H1 (cell line): ENCODE measurements around the gene CHODL. TPM values are rescaled to one million over a fixed set of nuclear protein-coding genes. Genes with fewer than 3 reads are reported as not detected.

Source experiments
- BCL11A ChIP-seq, 2 experiments: IDR thresholded peaks; one replicate each; pipeline ENCODE4 v1.6.1; 2011; ENCODE audit warnings: low read depth in 2 of 2, low read length in 2 of 2, mild to moderate bottlenecking in 2 of 2
- CBX8 ChIP-seq: fragments of 300-800, 300-1000 bp; sonication (generic); IDR thresholded peaks from 2 replicates; pipeline ENCODE4 v1.7.1; 2016; ENCODE audit warnings: low read depth, low read length, borderline replicate concordance
- EZH2 ChIP-seq: fragments of 200-600 bp; sonication (generic); IDR thresholded peaks from 2 replicates; pipeline ENCODE4 v1.7.1; 2012; ENCODE audit warnings: low read depth, mild to moderate bottlenecking, moderate library complexity, low read length, inconsistent platforms; ENCODE audit not compliant: severe bottlenecking
- GTF2F1 ChIP-seq: IDR thresholded peaks from 2 replicates; pipeline ENCODE4 v1.6.1; 2012; ENCODE audit warnings: low read depth, low read length, improper control_type of control experiment, borderline replicate concordance
- HDAC6 ChIP-seq: IDR thresholded peaks from one replicate; pipeline ENCODE4 v1.7.1; 2012; ENCODE audit warnings: low read depth, mild to moderate bottlenecking, inconsistent platforms, low read length, moderate library complexity
- KDM1A ChIP-seq: fragments of 200-600, 300-600 bp; sonication (generic); IDR thresholded peaks from 2 replicates; pipeline ENCODE4 v1.7.1; 2016; ENCODE audit warnings: mild to moderate bottlenecking, low read length, borderline replicate concordance
- NANOG ChIP-seq: IDR thresholded peaks from 2 replicates; pipeline ENCODE4 v1.6.1; 2011; ENCODE audit warnings: low read length, low read depth, mild to moderate bottlenecking, inconsistent platforms; ENCODE audit not compliant: insufficient read depth, poor library complexity, severe bottlenecking
- NRF1 ChIP-seq: IDR thresholded peaks from 2 replicates; pipeline ENCODE4 v1.6.1; 2011; ENCODE audit warnings: mild to moderate bottlenecking, low read depth, low read length, improper control_type of control experiment
- POLR2A ChIP-seq, 2 experiments: IDR thresholded peaks; 1 replicate in 1 of 2; 2 replicates in 1 of 2; pipeline ENCODE4 v1.6.1; 2011; ENCODE audit warnings: low read depth in 2 of 2, low read length in 2 of 2, mild to moderate bottlenecking in 2 of 2; ENCODE audit errors: control extremely low read depth in 1 of 2
- SP2 ChIP-seq: IDR thresholded peaks from 2 replicates; pipeline ENCODE4 v1.6.1; 2012; ENCODE audit warnings: mild to moderate bottlenecking, low read length, inconsistent platforms
- TAF7 ChIP-seq: optimal IDR thresholded peaks from 2 replicates; pipeline ENCODE3; 2011; ENCODE audit warnings: low read depth, mild to moderate bottlenecking, inconsistent platforms, low read length, moderate library complexity, borderline replicate concordance
- polyA plus RNA-seq, 7 experiments: library from polyadenylated mRNA; depleted of rRNA in 3 of 7; stranded (reverse) in 5 of 7; unstranded in 2 of 7; fragments of >200 nt in 5 of 7; fragments of 200-250 nt in 2 of 7; gene quantifications; 1 replicate in 5 of 7; 2 replicates in 1 of 7; 4 replicates in 1 of 7; pipeline versions ENCODE4 v1.2.1 to v1.2.3, GENCODE V29; 2011 to 2013; ENCODE audit warnings: missing spikeins in 2 of 7, mixed read lengths in 2 of 7
- total RNA-seq: library from RNA; stranded (reverse); fragmentation: NEBNext Ultra II Directional; extraction: Animal tissue kit (Norgen Biotek cat#: 25700); gene quantifications from 2 replicates; pipeline ENCODE4 v1.2.1, GENCODE V29; 2021
- TF ChIP-seq, protein P1 (sequence below): fragments of 300-600 bp; sonication (generic); IDR thresholded peaks from 2 replicates; pipeline ENCODE4 v1.7.1; 2012; ENCODE audit warnings: low read length, moderate library complexity, mild to moderate bottlenecking, inconsistent platforms; ENCODE audit not compliant: insufficient replicate concordance

Gene CHODL
- total and polyA plus RNA-seq, 2 of the 8 experiments (the other 6 are each of a cell fraction or from before 2014, with no cell fraction given) = 0.39 to 0.82 TPM

DNA sequence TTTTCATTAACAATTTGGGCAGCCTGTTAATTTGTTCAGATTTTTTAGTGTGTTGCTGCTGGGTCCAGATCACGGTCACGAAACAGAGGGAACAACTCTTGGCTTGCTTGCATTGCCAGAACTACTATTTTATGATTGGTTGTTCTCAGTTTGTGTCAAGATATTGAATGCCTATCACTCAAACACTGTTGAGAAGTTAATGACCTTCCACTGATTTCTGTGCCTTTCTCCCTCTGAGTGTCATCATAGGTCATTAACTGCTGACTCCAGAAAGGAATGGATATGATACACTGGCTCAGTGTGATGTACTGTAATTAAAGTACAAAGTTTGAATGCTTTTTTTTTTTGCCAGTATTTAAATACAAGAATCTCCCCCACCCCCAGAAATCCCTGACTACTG is 9.2 kb downstream of the CHODL start (continued):
- TF ChIP-seq, protein P1, sequence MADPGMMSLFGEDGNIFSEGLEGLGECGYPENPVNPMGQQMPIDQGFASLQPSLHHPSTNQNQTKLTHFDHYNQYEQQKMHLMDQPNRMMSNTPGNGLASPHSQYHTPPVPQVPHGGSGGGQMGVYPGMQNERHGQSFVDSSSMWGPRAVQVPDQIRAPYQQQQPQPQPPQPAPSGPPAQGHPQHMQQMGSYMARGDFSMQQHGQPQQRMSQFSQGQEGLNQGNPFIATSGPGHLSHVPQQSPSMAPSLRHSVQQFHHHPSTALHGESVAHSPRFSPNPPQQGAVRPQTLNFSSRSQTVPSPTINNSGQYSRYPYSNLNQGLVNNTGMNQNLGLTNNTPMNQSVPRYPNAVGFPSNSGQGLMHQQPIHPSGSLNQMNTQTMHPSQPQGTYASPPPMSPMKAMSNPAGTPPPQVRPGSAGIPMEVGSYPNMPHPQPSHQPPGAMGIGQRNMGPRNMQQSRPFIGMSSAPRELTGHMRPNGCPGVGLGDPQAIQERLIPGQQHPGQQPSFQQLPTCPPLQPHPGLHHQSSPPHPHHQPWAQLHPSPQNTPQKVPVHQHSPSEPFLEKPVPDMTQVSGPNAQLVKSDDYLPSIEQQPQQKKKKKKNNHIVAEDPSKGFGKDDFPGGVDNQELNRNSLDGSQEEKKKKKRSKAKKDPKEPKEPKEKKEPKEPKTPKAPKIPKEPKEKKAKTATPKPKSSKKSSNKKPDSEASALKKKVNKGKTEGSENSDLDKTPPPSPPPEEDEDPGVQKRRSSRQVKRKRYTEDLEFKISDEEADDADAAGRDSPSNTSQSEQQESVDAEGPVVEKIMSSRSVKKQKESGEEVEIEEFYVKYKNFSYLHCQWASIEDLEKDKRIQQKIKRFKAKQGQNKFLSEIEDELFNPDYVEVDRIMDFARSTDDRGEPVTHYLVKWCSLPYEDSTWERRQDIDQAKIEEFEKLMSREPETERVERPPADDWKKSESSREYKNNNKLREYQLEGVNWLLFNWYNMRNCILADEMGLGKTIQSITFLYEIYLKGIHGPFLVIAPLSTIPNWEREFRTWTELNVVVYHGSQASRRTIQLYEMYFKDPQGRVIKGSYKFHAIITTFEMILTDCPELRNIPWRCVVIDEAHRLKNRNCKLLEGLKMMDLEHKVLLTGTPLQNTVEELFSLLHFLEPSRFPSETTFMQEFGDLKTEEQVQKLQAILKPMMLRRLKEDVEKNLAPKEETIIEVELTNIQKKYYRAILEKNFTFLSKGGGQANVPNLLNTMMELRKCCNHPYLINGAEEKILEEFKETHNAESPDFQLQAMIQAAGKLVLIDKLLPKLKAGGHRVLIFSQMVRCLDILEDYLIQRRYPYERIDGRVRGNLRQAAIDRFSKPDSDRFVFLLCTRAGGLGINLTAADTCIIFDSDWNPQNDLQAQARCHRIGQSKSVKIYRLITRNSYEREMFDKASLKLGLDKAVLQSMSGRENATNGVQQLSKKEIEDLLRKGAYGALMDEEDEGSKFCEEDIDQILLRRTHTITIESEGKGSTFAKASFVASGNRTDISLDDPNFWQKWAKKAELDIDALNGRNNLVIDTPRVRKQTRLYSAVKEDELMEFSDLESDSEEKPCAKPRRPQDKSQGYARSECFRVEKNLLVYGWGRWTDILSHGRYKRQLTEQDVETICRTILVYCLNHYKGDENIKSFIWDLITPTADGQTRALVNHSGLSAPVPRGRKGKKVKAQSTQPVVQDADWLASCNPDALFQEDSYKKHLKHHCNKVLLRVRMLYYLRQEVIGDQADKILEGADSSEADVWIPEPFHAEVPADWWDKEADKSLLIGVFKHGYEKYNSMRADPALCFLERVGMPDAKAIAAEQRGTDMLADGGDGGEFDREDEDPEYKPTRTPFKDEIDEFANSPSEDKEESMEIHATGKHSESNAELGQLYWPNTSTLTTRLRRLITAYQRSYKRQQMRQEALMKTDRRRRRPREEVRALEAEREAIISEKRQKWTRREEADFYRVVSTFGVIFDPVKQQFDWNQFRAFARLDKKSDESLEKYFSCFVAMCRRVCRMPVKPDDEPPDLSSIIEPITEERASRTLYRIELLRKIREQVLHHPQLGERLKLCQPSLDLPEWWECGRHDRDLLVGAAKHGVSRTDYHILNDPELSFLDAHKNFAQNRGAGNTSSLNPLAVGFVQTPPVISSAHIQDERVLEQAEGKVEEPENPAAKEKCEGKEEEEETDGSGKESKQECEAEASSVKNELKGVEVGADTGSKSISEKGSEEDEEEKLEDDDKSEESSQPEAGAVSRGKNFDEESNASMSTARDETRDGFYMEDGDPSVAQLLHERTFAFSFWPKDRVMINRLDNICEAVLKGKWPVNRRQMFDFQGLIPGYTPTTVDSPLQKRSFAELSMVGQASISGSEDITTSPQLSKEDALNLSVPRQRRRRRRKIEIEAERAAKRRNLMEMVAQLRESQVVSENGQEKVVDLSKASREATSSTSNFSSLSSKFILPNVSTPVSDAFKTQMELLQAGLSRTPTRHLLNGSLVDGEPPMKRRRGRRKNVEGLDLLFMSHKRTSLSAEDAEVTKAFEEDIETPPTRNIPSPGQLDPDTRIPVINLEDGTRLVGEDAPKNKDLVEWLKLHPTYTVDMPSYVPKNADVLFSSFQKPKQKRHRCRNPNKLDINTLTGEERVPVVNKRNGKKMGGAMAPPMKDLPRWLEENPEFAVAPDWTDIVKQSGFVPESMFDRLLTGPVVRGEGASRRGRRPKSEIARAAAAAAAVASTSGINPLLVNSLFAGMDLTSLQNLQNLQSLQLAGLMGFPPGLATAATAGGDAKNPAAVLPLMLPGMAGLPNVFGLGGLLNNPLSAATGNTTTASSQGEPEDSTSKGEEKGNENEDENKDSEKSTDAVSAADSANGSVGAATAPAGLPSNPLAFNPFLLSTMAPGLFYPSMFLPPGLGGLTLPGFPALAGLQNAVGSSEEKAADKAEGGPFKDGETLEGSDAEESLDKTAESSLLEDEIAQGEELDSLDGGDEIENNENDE = no peak
- no peak for TF ChIP-seq SP2
- TF ChIP-seq HDAC6 = no peak
- no peak for TF ChIP-seq NANOG
- no peak for TF ChIP-seq KDM1A
- no peak for TF ChIP-seq CBX8
- no peak for TF ChIP-seq POLR2A (IDR thresholded peaks at IDR 0.05; ENCODE audit: control extremely low read depth in 1 of 2, low read depth in 2 of 2, low read length in 2 of 2)
- TF ChIP-seq TAF7 = no peak
- TF ChIP-seq BCL11A (IDR thresholded peaks at IDR 0.05; ENCODE audit: low read depth in 2 of 2, low read length in 2 of 2) = no peak
- TF ChIP-seq GTF2F1 = no peak
- TF ChIP-seq NRF1 = no peak
- TF ChIP-seq EZH2 = no peak
